HG03520 (cell line): ENCODE results near the gene ZFP62.
"Not testable (repeated sequence)": the region's sequence is repeated elsewhere in the genome, so short reads cannot be mapped to it uniquely, and the experiment has no call there.

Experiments used
- ATAC-seq: cut with Tn5 transposase; IDR thresholded peaks from one replicate; pipeline ENCODE4 v1.9.1; 2021; ENCODE audit warnings: mild to moderate bottlenecking, moderate library complexity; ENCODE audit not compliant: unreplicated experiment

The ZFP62 gene

GRCh38 chr5:180860887-180861822 is at the start of gene ZFP62:
Gene ZFP62 (minus strand): TSS chr5:180861276. CDS start chr5:180861219, 57 bp downstream.
- peak; percentile 87 for ATAC-seq

DNA sequence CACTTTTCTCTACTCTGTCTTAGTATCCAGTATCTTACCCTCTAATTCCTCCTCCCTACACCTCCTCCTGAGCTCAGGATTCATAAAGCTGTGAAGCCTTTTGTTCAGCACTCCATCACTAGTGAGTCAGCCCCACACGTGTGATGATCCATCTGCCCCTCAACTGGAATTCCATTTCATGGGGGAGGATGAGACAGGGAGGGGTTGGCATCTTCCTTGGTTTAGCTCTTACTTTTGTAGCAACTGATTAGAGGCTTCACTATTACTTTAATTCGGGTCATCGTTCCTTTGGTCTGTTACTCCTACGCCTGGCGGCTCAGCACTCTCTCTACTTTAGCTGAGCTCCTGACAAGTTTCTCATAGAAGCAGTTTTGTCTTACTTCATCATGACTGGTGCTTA is 49.7 kb upstream of the ZFP62 start:
- no peak for ATAC-seq

DNA sequence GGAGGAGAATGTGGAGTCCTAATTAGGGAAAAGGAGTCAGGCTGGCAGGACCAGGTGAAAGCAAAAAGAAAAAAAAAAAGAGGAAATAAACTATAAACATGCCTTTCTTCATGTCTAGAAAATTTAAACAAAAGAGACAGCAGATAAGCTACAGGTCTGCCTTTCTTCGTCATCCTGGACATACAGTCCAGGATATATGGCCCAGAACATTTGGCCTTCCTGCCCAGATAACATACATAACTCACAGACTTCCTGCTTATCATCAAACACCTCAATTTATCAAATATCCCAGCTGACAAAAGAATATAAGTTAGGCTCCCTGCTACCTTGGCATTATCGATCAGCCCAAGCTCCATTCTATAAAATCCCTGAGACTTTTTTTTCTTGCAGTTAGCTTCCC is 49.1 kb upstream of the ZFP62 start:
- no peak for ATAC-seq

DNA sequence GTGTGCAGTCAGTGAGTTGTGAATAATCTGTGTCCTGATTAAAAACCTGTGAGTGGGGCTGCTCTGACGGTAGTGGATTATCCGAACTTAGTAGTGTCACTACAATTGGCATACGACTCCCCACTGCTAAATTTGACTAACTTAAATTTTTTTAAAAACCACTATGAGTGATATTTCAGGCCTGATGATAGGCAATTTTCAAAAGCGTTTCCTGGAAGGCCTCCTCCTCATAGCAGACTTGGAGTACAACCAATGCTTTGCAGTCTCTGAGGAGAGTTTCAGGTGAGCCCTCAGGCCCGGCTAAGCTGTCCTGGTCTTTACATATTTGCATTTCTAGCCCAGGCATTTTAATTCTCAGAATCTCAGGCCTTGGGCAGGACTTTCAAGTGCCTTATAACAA is 48.7 kb upstream of the ZFP62 start:
- no peak for ATAC-seq

GRCh38 chr5:180908998-180909731 is 48.1 kb upstream of the ZFP62 start:
- no peak for ATAC-seq

DNA sequence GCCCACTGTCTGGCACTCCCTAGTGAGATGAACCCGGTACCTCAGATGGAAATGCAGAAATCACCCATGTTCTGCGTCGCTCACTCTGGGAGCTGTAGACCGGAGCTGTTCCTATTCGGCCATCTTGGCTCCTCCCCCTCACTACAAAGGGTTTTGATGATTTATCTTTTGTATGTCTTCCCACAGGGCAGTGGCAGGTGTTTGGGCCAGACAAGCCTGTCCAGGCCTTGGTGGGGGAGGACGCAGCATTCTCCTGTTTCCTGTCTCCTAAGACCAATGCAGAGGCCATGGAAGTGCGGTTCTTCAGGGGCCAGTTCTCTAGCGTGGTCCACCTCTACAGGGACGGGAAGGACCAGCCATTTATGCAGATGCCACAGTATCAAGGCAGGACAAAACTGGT is 47.3 kb upstream of the ZFP62 start:
- ATAC-seq, result no peak

- ATAC-seq, result no peak
Measured at GRCh38 chr5:180901319-180902009, 40.4 kb upstream of the ZFP62 start.

- ATAC-seq, result no peak
Measured at GRCh38 chr5:180900178-180900577, 39.1 kb upstream of the ZFP62 start.

DNA sequence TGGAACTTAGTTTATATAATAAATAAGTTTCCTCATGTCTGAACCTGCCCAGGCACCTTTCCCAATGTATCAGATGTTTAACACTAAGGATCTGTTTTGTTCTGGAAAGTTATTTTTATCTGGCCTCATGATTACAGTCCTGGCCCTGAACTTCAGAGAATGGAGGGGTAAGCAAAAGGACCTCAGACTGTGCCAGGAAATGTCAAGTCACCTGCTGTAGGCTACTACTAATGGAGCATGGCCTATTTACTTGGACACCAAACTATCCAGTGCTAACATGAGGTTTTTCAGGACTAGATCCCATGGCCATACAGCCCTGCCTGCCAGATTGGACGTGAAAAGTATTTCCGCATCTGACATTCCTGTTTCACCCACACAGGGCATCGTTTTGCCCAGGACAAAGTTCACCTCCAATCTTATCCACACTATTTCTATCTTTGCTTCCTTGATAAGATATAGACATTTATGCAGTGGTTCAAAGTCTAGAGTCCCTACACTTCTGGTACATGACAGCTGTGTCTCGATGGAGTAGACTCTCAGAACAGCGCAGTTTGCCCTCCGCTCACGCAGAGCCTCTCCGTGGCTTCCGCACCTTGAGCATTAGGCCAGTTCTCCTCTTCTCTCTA is 37.7 kb upstream of the ZFP62 start, which contains the start of gene BTNL8:
Gene BTNL8, plus strand, starts transcription at position 539 of the 626 bp plus-strand sequence. CDS start 152 bp downstream, outside the sequence.
- ATAC-seq, result no peak

DNA sequence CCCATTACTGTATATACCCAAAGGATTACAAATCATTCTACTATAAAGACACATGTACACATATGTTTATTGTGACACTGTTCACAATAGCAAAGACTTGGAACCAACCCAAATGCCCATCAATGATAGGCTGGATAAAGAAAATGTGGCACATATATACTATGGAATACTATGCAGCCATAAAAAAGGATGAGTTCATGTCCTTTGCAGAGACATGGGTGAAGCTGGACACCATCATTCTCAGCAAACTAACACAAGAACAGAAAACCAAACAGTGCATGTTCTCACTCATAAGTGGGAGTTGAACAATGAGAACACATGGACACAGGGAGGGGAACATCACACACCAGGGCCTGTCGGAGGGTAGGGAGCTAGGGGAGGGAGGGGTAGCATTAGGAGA is 34.3 kb upstream of the ZFP62 start:
- not testable (repeated sequence) for ATAC-seq

- ATAC-seq, result no peak
Measured at GRCh38 chr5:180889381-180889780, 28.3 kb upstream of the ZFP62 start.

GRCh38 chr5:180885845-180886529 is 24.9 kb upstream of the ZFP62 start:
- not testable (repeated sequence) for ATAC-seq

GRCh38 chr5:180875860-180876426 is 14.9 kb upstream of the ZFP62 start:
- no peak for ATAC-seq

DNA sequence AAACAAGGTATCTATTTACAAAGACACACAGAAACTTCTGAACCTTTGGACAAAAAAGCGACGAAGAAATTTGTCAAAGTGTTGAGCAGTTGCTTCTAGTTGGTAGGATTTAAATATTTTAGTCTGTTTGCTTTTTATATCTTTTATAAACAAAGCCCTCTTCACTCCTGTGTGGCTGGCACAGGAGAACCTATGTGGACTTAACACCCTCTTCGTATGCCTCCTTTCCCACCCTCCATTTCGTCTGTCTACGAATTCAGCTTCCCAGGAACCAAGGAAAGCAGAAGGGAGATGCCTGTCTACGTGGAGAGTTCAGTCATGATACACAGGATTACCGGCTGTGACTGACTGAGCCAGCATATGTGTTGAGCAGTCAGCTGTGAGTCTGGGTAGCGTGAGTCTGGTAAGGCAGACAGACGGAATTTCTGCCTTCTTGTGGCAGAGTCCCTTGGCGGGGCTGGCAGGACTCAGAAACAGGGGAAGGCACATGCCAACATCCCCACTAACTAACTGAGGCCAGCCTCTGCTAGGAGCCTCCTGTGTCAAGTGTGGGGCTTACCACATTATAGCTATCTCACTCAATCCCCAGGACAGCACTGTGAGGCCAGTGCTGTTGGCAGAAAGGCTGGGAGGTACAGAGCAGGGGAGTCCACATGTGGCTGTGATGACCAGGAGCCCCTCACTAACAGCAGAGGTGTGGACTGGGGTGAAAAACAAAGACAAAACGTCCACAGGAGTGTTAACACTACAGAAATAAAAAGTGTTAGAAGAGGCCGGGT is 13.9 kb upstream of the ZFP62 start:
- no peak for ATAC-seq

GRCh38 chr5:180873615-180874520 is 12.8 kb upstream of the ZFP62 start:
- no peak for ATAC-seq

GRCh38 chr5:180872419-180872818 is 11.3 kb upstream of the ZFP62 start:
- no peak for ATAC-seq

- no peak for ATAC-seq
Measured at GRCh38 chr5:180870276-180871068, 9.4 kb upstream of the ZFP62 start.
